HEK293 (cell line): Measurements from ENCODE around the gene FA2H.

Experiments used
- CTCF ChIP-seq: fragments of 450-650 bp; formaldehyde crosslinking; IDR thresholded peaks from 2 replicates; pipeline ENCODE4 v1.5.1; 2016; ENCODE audit warnings: missing biosample characterization, missing genetic modification characterization
- HOXD13 ChIP-seq: sonication (generic); formaldehyde crosslinking; IDR thresholded peaks from 2 replicates; pipeline ENCODE4 v1.8.0; 2022; ENCODE audit warnings: missing genetic modification reagents, borderline replicate concordance
- TCF7L2 ChIP-seq: IDR thresholded peaks from 2 replicates; pipeline ENCODE4 v1.6.1; 2011; ENCODE audit warnings: low read depth, mild to moderate bottlenecking, inconsistent platforms, low read length, moderate library complexity, borderline replicate concordance
- YY1 ChIP-seq: fragments of 450-650 bp; formaldehyde crosslinking; IDR thresholded peaks from 2 replicates; pipeline ENCODE4 v1.5.1; 2018; ENCODE audit warnings: missing biosample characterization, missing genetic modification characterization
- ZFP37 ChIP-seq: fragments of 450-650 bp; formaldehyde crosslinking; IDR thresholded peaks from 2 replicates; pipeline ENCODE4 v1.5.1; 2016; ENCODE audit warnings: missing biosample characterization, missing genetic modification characterization
- ZNF239 ChIP-seq: fragments of 450-650 bp; formaldehyde crosslinking; IDR thresholded peaks from 2 replicates; pipeline ENCODE4 v1.5.1; 2016; ENCODE audit warnings: missing biosample characterization, missing genetic modification characterization
- ZNF530 ChIP-seq: fragments of 450-650 bp; formaldehyde crosslinking; IDR thresholded peaks from 2 replicates; pipeline ENCODE4 v1.5.1; 2016; ENCODE audit warnings: low read depth, missing biosample characterization, missing genetic modification characterization
- ZNF558 ChIP-seq: fragments of 450-650 bp; formaldehyde crosslinking; IDR thresholded peaks from 2 replicates; pipeline ENCODE4 v1.5.1; 2016; ENCODE audit warnings: missing biosample characterization, missing genetic modification characterization
- ZNF600 ChIP-seq: fragments of 450-650 bp; formaldehyde crosslinking; IDR thresholded peaks from 2 replicates; pipeline ENCODE4 v1.5.1; 2016; ENCODE audit warnings: missing biosample characterization, missing genetic modification characterization
- ZNF670 ChIP-seq: fragments of 450-650 bp; formaldehyde crosslinking; IDR thresholded peaks from 2 replicates; pipeline ENCODE4 v1.5.1; 2016; ENCODE audit warnings: missing biosample characterization, missing genetic modification characterization, low read depth
- ZNF707 ChIP-seq: fragments of 450-650 bp; formaldehyde crosslinking; IDR thresholded peaks from 2 replicates; pipeline ENCODE4 v1.5.1; 2016; ENCODE audit warnings: missing biosample characterization, missing genetic modification characterization
- ZNF768 ChIP-seq: fragments of 450-650 bp; formaldehyde crosslinking; IDR thresholded peaks from 2 replicates; pipeline ENCODE4 v1.5.1; 2018; ENCODE audit warnings: missing biosample characterization, mild to moderate bottlenecking, missing genetic modification characterization
- ZSCAN16 ChIP-seq: fragments of 450-650 bp; formaldehyde crosslinking; IDR thresholded peaks from 2 replicates; pipeline ENCODE4 v1.5.1; 2016; ENCODE audit warnings: missing biosample characterization, missing genetic modification characterization

- TF ChIP-seq ZSCAN16 (tag by site-specific recombination), result no peak
- no peak for TF ChIP-seq TCF7L2
- TF ChIP-seq CTCF, result no peak
- TF ChIP-seq ZNF768, result 0 out of 2 replicates have a peak, but pooled peaks have one; percentile 30
- no peak for TF ChIP-seq ZNF558 (tag by site-specific recombination)
- no peak for TF ChIP-seq YY1 (tag by site-specific recombination)
- TF ChIP-seq ZNF707 (tag by site-specific recombination), result no peak
- no peak for TF ChIP-seq ZFP37
- TF ChIP-seq ZNF600, result no peak
- no peak for TF ChIP-seq ZNF530
- TF ChIP-seq ZNF670 (tag by site-specific recombination), result no peak
- TF ChIP-seq HOXD13 (CRISPR knock-in tag), result no peak
- TF ChIP-seq ZNF239 (tag by site-specific recombination), result no peak
Observed at GRCh38 chr16:74753180-74753579, 21.4 kb downstream of the FA2H start.
